HG03575 (cell line): ENCODE data around the gene LLCFC1.
"Not testable (repeated sequence)": the region's sequence is repeated elsewhere in the genome, so short reads cannot be mapped to it uniquely, and the experiment has no call there.

Experiments
- ATAC-seq: cut with Tn5 transposase; IDR thresholded peaks from one replicate; pipeline ENCODE4 v1.9.1; 2021; ENCODE audit not compliant: unreplicated experiment, insufficient number of reproducible peaks, low FRiP score; ENCODE audit errors: extremely low read depth

Gene LLCFC1

GRCh38 chr7:142963993-142964392 is 24.7 kb downstream of the LLCFC1 start:
- ATAC-seq, result no peak

- no peak for ATAC-seq
Measured at GRCh38 chr7:142964502-142965246, 25.4 kb downstream of the LLCFC1 start.

- ATAC-seq, result no peak
Measured at GRCh38 chr7:142968229-142968628, 28.9 kb downstream of the LLCFC1 start.

GRCh38 chr7:142969183-142969582 is 29.9 kb downstream of the LLCFC1 start:
- no peak for ATAC-seq

- no peak for ATAC-seq
Measured at GRCh38 chr7:142974626-142975025, 35.3 kb downstream of the LLCFC1 start.

- not testable (repeated sequence) for ATAC-seq
Measured at GRCh38 chr7:142978402-142978801, 39.1 kb downstream of the LLCFC1 start.

GRCh38 chr7:142983825-142984224 is 44.5 kb downstream of the LLCFC1 start:
- no peak for ATAC-seq

- no peak for ATAC-seq
Measured at GRCh38 chr7:142984297-142984696, 45.0 kb downstream of the LLCFC1 start.
